HG03460 (cell line): ENCODE measurements around the gene LANCL1.

Experiments used
- ATAC-seq: cut with Tn5 transposase; IDR thresholded peaks from one replicate; pipeline ENCODE4 v1.9.1; 2021; ENCODE audit not compliant: unreplicated experiment

Gene LANCL1

DNA sequence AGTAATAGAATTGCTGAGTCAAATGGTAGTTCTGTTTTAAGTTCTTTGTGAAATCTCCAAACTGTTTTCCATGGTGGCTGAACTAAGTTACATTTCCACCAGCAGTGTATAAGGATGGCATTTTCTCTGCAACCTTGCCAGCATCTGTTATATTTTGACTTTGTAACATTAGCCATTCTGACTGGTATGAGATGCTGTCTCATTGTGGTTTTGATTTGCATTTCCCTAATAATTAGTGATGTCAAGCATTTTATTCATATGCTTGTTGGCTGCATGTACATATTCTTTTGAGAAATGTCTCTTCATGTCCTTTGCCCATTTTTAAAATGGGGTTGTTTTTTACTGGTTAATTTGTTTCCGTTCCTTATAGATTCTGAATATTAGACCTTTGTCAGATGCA lies 63.9 kb downstream of the LANCL1 start:
- no peak for ATAC-seq

DNA sequence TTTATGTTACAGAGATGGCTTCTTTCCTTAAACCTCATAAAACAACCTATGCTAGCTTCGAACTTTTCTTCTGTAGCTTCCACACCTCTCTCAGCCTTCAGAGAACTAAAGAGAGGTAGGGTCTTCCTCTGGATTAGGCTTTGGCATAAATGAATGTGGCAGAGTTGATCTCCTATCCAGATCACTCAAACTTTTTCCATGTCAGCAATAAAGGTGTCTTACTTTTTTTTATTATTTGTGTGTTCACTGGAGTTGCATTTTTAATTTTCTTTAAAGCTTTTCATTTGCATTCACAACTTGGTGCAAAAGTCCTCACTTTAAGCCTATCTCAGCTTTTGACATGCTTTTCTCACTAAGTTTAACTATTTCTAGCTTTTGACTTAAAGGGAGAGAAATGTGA lies 66.0 kb downstream of the LANCL1 start:
- ATAC-seq, result no peak

DNA sequence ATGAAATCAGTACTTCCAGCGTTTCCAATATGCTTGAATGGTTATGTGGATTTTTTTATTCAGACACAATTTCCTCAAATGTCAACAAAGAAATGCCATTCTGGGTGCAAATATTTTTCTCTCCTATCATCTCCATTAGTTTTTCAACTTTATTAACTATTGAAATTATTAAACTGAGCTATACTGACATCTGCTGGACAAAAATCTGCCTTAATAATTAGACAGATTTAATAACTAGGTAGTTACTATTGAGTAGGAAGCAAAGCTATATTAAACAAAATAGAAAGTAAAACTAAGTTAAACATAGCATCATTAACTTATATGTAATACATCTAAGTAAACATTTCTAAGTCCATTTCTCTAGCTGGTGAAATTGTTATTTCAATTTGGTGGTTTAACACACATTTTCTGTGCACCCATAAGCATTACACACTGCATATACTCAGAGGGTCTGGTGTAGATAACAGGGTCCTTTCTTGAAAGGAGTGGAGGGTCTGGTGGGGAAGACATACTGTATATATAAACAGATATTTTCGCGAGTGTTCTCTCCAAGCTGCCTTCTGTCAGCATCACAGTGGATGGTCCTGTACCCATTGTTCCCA lies 77.0 kb downstream of the LANCL1 start:
- no peak for ATAC-seq

DNA sequence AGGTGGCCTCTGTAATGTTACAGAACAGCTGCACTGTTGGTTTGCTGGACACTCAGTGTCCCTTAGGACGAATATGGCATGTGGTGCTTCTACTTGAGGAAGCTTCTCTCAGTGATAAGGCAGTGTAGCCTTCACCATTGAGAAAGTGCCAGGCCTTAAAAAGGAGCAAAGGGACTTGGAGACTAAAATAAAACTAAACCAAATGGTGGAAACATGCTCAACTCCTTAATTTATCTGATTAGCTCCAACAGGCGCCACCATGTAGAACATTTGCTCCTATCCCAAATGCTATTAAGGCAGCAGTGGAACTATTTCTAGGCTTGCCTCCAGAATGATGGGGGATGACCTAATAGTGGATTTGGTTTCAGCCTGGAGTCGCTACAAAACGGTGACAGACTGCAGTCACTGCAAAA lies 84.1 kb downstream of the LANCL1 start:
- no peak for ATAC-seq

DNA sequence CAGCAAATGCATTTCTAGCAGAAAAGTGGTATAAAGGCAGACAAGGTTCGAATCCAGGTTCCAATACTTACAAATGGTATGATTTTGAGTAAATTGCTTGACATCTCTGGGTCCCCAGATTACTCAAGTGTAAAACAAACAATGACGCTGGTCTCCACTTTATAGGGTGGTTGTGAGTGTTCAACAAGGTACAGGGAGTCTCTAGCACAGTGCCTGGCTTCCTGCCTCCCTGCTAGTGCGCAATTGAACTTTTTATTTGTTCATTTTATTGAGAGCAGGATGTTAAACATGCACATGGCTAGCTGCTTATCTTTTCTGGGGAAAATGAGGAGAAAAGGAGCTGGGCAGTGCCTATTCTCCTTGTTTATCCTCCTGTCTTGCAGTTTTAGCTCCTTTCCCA lies 86.7 kb downstream of the LANCL1 start:
- ATAC-seq, result no peak

DNA sequence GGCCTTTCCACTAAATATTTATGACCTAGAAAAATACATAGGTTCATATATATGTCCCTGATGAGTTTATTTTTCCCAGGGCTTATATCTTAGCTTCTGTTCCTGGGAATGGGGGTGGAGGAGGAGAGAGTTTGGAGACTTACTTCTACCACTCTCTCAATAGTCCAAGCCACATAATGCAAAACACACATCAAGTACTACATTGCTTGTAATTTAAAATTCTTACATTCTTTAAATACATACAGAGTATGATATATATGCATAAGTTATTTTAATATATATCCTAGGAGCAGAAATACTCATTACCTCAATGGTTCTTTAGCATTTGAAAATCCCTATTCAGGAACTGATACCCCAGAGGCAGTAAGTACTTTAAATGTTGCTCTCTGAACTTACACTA lies 88.4 kb downstream of the LANCL1 start:
- no peak for ATAC-seq

DNA sequence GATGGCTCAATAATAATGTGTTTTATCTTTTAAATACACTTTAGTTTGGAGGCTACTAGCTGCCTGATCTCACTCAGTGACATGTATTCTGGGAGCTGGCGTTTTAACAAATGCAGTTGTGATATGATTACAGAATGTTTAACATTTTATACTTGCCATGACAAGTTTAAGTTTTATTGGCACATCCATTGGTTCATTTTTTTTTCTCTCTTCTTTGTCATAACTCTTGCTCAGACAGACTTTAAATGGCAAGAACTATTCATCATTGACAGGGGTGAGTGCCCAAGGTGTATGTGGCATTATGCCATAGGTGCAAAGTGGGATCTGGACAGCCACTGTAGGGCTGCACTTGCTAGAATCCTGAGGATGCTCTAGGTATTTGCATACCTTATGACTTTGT lies 89.5 kb downstream of the LANCL1 start:
- no peak for ATAC-seq
